Measurements from ENCODE around the gene TMPRSS6. TPM values are rescaled to one million over a fixed set of nuclear protein-coding genes. Genes with fewer than 3 reads are reported as not detected.

TMPRSS6 gene
- total and polyA plus RNA-seq, 2 of the 13 experiments (the other 11 are each of a cell fraction or from before 2014, with no cell fraction given), result 4.2 to 4.8 TPM

DNA sequence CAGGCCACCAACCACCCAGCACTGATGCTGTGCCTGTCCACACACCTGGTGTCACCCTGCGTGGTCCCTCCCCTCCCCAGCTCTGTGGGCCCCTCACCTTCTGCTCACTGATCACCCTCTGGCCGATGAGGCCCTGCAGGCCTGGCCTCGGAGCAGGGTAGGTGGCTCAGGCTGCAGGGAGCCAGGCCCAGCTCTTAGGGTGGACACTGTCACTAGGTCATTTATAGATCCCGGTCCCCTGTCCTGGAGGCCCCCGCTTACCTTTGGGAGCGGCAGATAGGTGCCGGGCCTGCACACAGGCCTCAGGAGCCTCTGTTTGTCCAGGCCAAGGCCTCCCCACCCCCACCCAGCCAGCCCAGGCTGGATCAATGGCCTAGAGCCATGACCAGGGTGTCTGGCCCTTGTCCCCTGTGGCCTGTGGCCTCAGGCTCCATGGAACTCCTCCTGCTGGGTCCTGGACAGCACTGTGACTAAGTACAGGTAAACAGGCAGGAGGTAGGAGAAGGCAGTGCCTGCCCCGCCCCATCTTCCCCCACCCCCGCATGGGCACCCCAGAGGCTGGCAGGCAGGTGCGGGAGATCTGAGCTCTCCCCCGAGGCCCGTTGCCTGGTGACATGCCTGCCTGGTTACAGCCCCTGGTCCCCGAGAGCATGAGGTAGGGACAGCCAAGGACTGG lies at the start of gene TMPRSS6 (continued):
- TF ChIP-seq ZNF318 (CRISPR knock-in tag; IDR thresholded peaks at IDR 0.05) (no peak), ZNF781 (CRISPR knock-in tag; IDR thresholded peaks at IDR 0.05; ENCODE audit: borderline replicate concordance, not compliant biosample characterization) (no peak), ZNF580 (CRISPR knock-in tag; IDR thresholded peaks at IDR 0.05; ENCODE audit: borderline replicate concordance, low read depth) (peak; percentile 69; the same call in 1 of the 2 replicates), TCF7 (IDR thresholded peaks at IDR 0.05; ENCODE audit: low read depth) (0 out of 2 replicates have a peak, but pooled peaks have one; percentile 14), NONO (IDR thresholded peaks at IDR 0.05) (no peak), NONO (CRISPR knock-in tag; conservative IDR thresholded peaks at IDR 0.05) (peak; percentile 75; the same call in 1 of the 2 replicates)
- TF ChIP-seq, protein P1, sequence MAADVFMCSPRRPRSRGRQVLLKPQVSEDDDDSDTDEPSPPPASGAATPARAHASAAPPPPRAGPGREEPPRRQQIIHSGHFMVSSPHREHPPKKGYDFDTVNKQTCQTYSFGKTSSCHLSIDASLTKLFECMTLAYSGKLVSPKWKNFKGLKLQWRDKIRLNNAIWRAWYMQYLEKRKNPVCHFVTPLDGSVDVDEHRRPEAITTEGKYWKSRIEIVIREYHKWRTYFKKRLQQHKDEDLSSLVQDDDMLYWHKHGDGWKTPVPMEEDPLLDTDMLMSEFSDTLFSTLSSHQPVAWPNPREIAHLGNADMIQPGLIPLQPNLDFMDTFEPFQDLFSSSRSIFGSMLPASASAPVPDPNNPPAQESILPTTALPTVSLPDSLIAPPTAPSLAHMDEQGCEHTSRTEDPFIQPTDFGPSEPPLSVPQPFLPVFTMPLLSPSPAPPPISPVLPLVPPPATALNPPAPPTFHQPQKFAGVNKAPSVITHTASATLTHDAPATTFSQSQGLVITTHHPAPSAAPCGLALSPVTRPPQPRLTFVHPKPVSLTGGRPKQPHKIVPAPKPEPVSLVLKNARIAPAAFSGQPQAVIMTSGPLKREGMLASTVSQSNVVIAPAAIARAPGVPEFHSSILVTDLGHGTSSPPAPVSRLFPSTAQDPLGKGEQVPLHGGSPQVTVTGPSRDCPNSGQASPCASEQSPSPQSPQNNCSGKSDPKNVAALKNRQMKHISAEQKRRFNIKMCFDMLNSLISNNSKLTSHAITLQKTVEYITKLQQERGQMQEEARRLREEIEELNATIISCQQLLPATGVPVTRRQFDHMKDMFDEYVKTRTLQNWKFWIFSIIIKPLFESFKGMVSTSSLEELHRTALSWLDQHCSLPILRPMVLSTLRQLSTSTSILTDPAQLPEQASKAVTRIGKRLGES (CRISPR knock-in tag; IDR thresholded peaks at IDR 0.05; ENCODE audit: borderline replicate concordance), result no peak
- TF ChIP-seq, protein P2, sequence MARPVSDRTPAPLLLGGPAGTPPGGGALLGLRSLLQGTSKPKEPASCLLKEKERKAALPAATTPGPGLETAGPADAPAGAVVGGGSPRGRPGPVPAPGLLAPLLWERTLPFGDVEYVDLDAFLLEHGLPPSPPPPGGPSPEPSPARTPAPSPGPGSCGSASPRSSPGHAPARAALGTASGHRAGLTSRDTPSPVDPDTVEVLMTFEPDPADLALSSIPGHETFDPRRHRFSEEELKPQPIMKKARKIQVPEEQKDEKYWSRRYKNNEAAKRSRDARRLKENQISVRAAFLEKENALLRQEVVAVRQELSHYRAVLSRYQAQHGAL (CRISPR knock-in tag; IDR thresholded peaks at IDR 0.05; ENCODE audit: not compliant biosample characterization), result no peak
- TF ChIP-seq, protein P3, sequence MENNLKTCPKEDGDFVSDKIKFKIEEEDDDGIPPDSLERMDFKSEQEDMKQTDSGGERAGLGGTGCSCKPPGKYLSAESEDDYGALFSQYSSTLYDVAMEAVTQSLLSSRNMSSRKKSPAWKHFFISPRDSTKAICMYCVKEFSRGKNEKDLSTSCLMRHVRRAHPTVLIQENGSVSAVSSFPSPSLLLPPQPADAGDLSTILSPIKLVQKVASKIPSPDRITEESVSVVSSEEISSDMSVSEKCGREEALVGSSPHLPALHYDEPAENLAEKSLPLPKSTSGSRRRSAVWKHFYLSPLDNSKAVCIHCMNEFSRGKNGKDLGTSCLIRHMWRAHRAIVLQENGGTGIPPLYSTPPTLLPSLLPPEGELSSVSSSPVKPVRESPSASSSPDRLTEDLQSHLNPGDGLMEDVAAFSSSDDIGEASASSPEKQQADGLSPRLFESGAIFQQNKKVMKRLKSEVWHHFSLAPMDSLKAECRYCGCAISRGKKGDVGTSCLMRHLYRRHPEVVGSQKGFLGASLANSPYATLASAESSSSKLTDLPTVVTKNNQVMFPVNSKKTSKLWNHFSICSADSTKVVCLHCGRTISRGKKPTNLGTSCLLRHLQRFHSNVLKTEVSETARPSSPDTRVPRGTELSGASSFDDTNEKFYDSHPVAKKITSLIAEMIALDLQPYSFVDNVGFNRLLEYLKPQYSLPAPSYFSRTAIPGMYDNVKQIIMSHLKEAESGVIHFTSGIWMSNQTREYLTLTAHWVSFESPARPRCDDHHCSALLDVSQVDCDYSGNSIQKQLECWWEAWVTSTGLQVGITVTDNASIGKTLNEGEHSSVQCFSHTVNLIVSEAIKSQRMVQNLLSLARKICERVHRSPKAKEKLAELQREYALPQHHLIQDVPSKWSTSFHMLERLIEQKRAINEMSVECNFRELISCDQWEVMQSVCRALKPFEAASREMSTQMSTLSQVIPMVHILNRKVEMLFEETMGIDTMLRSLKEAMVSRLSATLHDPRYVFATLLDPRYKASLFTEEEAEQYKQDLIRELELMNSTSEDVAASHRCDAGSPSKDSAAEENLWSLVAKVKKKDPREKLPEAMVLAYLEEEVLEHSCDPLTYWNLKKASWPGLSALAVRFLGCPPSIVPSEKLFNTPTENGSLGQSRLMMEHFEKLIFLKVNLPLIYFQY (CRISPR knock-in tag; IDR thresholded peaks at IDR 0.05; ENCODE audit: borderline replicate concordance), result no peak; the same call in 1 of the 2 replicates
